ENCODE results near the gene EIF3D.

The EIF3D gene

GRCh38 chr22:36506637-36507517 lies 22.1 kb downstream of the EIF3D start, which contains the start of gene FOXRED2:
FOXRED2 (minus strand) TSS chr22:36507040; CDS start chr22:36506422, 618 bp downstream.
- DNase-seq (ENCODE audit: low spot score) = peak; percentile 82

GRCh38 chr22:36505998-36506635 lies 22.8 kb downstream of the EIF3D start:
- DNase-seq (ENCODE audit: low spot score) = no peak

GRCh38 chr22:36497910-36498665 lies 30.9 kb downstream of the EIF3D start:
- no peak for DNase-seq (ENCODE audit: low spot score)

GRCh38 chr22:36493690-36494110 lies 35.3 kb downstream of the EIF3D start:
- no peak for DNase-seq (ENCODE audit: low spot score)

- no peak for DNase-seq (ENCODE audit: low spot score)
Measured at GRCh38 chr22:36492109-36492508, 36.9 kb downstream of the EIF3D start.

- DNase-seq (ENCODE audit: low spot score) = no peak
Measured at GRCh38 chr22:36491155-36491554, 37.8 kb downstream of the EIF3D start.

- DNase-seq (ENCODE audit: low spot score) = no peak
Measured at GRCh38 chr22:36486619-36487384, 42.2 kb downstream of the EIF3D start.

- DNase-seq (ENCODE audit: low spot score) = peak; percentile 96
Measured at GRCh38 chr22:36481393-36482168, 47.4 kb downstream of the EIF3D start, which contains the start of gene TXN2. TXN2 (minus strand) TSS chr22:36481640; CDS start chr22:36480837, 803 bp downstream.

- no peak for DNase-seq (ENCODE audit: low spot score)
Measured at GRCh38 chr22:36480941-36481392, 48.0 kb downstream of the EIF3D start.

- DNase-seq (ENCODE audit: low spot score) = no peak
Measured at GRCh38 chr22:36478966-36479365, 50.0 kb downstream of the EIF3D start.

GRCh38 chr22:36475341-36475740 lies 53.6 kb downstream of the EIF3D start:
- DNase-seq (ENCODE audit: low spot score) = no peak

GRCh38 chr22:36472689-36473088 lies 56.3 kb downstream of the EIF3D start:
- DNase-seq (ENCODE audit: low spot score) = no peak

- no peak for DNase-seq (ENCODE audit: low spot score)
Measured at GRCh38 chr22:36471341-36471821, 57.6 kb downstream of the EIF3D start.

- DNase-seq (ENCODE audit: low spot score) = no peak
Measured at GRCh38 chr22:36470994-36471331, 58.0 kb downstream of the EIF3D start.

GRCh38 chr22:36470162-36470993 lies 58.6 kb downstream of the EIF3D start:
- DNase-seq (ENCODE audit: low spot score) = peak; percentile 76

GRCh38 chr22:36469094-36469710 lies 59.8 kb downstream of the EIF3D start:
- DNase-seq (ENCODE audit: low spot score) = no peak

GRCh38 chr22:36467946-36468345 lies 61.0 kb downstream of the EIF3D start:
- DNase-seq (ENCODE audit: low spot score) = peak; percentile 93

GRCh38 chr22:36467042-36467810 lies 61.7 kb downstream of the EIF3D start:
- DNase-seq (ENCODE audit: low spot score) = peak; percentile 80
